Activated CD8-positive, alpha-beta memory T cell treated with anti-CD3 and anti-CD28 coated beads, Interleukin-2, amount 50 U/mL, for 48 hours (primary cell): Measurements from ENCODE around the gene NPEPL1.

Experiments
- DNase-seq: peaks from one replicate; pipeline ENCODE4 v3.0.0-alpha.2; 2020

The NPEPL1 gene, protein sequence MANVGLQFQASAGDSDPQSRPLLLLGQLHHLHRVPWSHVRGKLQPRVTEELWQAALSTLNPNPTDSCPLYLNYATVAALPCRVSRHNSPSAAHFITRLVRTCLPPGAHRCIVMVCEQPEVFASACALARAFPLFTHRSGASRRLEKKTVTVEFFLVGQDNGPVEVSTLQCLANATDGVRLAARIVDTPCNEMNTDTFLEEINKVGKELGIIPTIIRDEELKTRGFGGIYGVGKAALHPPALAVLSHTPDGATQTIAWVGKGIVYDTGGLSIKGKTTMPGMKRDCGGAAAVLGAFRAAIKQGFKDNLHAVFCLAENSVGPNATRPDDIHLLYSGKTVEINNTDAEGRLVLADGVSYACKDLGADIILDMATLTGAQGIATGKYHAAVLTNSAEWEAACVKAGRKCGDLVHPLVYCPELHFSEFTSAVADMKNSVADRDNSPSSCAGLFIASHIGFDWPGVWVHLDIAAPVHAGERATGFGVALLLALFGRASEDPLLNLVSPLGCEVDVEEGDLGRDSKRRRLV

DNA sequence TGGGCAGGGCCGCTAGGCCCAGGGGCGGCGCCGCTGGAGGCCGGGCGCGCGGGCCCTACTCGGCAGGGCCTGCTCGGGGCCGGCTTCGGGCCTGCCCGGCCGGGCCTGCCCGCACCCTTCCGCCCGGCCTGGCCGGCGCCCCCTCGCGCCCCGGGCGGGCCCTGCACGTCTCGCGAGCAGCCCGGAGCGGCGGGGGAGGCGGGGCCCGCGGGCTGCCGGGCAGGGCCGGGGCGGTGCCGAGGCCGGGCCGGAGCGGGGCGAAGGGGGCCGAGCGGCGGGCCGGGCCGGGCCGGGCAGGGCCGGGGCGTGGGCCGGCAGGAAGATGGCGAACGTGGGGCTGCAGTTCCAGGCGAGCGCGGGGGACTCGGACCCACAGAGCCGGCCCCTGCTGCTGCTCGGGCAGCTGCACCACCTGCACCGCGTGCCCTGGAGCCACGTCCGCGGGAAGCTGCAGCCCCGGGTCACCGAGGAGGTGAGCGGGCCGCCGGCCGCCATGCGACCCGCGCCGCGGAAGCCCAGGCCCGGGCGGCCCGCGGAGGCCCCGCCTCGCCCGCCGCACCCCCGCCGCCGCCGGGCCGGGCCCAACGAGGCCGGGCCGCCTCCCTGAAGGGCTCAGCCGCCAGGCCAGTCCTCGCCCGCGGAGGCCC is at the start of gene NPEPL1:
Gene NPEPL1, plus strand, starts transcription at position 222 of the 647 bp plus-strand sequence. Its CDS starts 101 bp downstream, at position 323.
- DNase-seq: peak; percentile 80

DNA sequence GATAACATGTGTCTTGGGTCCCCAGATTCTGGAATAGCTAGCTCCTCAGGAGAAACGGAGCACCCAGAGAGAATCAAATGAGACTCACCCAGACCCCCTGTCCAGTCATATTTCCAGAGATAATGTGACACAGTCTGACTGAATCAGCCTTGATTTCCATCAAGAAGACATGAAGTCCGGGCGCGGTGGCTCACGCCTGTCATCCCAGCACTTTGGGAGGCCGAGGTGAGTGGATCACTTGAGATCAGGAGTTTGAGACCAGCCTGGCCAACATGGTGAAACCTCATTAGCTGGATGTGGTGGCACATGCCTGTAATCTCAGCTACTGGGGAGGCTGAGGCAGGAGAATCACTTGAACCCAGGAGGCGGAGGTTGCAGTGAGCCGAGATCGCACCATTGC is 49.7 kb upstream of the NPEPL1 start:
- peak; percentile 32 for DNase-seq

- peak; percentile 10 for DNase-seq
These were observed 47.1 kb upstream of the NPEPL1 start for GRCh38 chr20:58645412-58645968.

GRCh38 chr20:58646257-58646656 is 46.3 kb upstream of the NPEPL1 start:
- DNase-seq: peak; percentile 12

GRCh38 chr20:58646703-58647102 is 45.9 kb upstream of the NPEPL1 start:
- peak; percentile 23 for DNase-seq

DNA sequence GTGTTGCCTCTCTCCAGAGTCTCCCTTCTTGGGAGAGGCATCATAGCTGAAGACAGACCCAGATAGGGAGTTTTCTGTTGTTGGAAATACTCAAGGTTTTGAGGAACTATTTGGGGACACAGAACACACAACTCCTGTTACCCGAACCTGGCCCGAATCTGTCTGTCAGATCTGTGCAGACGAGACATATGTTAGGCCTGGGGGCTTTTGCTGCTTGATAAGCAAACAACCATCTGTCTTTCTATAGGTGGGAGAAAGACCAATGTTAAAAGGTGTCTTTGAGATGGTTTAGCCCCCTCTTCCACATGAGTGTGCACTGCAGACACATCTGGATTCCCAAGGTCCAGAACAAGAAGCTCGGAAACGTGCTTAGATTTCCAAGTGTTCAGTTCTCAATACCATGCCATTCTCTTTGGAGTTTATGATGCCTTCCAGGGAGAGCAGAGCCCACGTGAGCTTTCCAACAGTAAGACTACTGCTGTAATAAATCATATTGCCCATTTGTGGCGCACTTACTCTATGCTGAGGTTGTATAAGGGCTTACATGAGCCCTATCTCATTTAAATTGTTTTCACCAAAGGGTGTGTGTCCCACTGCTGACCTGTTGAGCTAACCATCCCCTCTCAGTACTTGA is 45.3 kb upstream of the NPEPL1 start:
- DNase-seq: peak; percentile 42

DNA sequence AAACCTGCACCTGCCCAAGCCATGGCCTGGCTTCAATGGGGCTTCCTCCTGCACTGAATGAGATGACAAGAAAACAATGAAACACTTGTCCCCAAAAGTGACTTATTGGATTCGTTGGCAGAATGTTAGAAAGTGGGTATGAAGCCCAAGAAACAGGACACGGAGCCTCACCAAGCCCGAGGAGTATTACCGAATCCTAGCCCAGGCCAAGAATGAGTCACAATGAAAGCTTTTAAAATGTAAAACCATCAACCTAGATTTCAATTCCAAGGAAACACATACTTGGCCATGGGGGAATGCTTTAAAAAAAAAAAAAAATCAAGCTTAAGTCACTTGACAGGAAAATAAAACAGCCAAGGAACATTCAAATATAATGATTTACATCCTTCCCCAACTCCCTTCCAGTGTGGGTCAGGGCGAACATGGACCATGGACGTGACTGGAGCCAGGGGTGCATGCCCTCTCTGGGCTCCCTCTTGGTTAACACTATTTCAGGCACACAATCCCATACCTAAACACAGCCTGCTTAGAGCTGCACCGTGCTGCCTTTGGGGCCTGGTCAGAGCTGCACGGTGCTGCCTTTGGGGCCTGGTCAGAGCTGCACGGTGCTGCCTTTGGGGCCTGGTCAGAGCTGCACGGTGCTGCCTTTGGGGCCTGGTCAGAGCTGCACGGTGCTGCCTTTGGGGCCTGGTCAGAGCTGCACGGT is 44.7 kb upstream of the NPEPL1 start:
- peak; percentile 29 for DNase-seq

- DNase-seq: peak; percentile 7
These were observed 44.1 kb upstream of the NPEPL1 start for GRCh38 chr20:58648502-58648825.

DNA sequence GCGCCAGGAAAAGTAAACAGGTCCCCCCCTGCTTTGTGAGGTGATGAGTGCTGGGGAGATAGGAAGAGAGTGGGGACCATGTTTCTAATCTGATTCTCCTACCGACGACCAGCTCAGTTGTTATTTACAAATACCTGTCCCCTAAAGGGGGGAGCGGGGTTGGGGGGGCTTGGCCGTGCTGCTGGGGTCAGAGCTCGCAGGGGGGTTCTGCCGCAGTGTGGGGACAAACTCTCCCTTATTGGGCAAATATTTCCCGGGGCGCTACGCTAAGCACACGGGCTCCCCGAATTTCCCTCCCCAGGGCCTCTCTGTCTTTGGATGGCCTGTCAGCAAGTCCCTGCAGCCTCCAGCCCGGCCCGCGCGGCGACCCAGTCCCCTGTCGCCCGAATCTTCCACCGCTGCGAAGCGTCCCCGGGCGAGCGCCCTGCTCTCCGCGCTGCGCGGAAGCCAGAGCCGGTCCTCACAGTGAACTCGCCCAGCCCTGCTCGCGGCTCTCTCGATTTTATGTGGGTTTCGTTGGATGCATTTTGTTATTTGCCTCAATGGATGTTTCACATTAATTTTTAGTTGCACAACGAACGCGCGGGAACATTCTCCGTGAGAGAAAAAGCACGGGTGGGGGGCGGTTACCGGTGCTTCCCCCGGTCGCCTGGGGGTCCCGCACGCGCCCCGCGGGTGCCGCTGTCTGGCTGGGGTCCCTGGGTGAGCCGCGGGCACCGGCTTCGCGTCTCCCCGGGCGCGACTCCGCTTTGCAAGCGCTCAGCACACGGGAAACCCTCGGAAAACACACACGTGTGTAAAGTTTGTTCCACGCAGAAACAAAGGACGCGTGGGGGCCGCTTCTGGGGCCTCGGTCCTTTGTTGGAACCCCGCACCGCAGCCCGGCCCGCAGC is 43.1 kb upstream of the NPEPL1 start:
- DNase-seq: peak; percentile 79

DNA sequence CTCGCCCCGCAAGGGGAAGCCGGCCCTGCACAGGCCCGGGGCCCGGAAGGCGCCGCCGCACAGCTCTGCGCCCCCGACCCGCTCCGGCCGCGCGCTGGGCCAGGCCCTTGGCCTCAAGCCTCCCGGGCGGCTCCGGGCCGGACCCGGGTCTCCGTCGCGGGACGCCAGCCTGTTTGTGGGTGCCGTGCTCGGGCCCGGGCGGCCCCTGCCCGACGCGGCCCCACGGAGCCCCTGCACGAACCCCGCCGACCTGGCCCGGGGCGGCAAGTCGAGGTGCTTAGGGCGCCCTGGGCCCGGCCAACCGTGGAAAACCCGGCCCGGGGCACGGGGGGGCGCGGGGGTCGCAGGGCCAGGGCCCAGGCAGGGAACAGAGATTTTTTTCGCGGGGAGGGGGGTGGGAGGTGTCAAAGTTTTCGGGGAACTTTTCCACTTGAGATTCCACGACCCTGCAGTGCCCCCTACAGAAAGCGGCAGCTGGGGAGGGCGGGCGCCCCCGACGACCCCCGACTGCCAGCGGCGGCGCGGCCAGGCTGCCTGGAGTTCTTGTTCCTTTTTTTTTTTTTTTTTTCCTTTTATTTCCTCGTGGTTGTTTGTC is 42.3 kb upstream of the NPEPL1 start:
- DNase-seq: peak; percentile 77

DNA sequence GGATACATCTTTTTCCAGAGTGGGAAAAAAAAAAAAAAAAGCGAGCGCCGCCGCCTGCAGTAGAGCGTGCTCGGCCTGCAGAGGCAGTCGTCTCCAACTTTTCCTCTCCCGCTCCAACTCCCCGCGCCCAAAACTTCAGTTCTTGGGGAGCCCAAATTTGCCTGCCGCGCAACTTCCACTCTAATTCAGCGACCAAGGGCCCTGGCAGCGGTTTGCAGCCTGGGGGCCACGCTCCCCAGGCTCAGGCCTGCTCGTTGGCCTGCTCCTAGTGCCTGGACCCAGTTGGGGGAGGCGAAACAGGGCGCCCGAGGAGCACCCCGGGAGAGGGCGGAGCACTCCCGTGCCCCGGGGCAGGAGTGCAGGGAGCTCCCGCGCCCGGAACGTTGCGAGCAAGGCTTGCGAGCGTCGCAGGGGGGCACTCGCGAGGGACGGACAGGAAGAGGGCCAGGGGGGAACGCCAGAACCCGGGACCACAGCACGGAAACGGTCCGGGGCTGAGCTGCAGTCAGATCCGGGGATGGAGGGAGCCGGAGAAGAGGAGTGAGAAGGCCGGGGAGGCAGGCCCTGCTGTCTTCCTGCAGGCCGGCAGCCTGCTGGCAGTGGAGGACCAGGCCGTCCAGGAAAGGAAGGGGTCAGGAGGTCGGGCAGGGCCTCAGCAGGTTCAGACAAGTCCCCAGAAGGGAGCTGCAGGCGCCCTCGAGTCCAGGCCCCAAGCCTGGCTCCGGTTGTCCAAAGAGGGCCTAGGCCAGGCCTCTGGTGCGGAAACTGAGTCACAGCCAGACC is 41.6 kb upstream of the NPEPL1 start, which contains the start of gene STX16:
Gene STX16, plus strand, starts transcription at position 508 of the 783 bp plus-strand sequence. CDS start 724 bp downstream, outside the sequence.
- DNase-seq: peak; percentile 92

GRCh38 chr20:58651559-58651945 is 41.0 kb upstream of the NPEPL1 start:
- no peak for DNase-seq

DNA sequence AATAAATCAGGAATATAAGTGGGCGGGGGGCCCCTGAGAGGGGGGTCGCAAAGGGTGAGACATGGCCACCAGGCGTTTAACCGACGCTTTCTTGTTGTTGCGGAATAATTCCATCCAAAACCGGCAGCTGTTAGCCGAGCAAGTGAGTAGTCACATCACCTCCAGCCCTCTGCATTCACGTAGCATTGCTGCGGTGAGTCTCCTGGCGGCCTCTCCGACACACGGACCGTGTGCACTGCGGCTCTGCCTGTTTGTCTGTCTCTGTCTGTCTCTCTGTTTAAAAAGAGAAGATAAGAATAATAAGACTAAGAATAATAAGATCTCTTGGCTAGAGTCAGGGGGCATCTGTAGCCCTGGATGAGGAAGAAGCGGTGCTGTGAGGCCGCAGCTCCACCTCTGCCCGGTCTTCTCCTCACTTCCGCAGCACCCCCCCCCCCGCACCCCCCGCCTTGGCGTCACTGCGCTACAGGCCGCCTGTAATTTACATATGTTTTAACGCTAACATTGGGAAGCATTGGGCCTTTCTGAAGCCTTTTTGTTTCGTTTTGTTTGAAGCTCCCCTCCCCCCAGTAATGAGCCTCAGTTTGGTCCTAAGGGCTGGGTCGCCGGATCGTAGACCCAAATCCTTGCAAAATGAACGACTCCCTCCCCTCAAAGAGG is 40.5 kb upstream of the NPEPL1 start:
- peak; percentile 74 for DNase-seq

GRCh38 chr20:58652606-58653294 is 39.9 kb upstream of the NPEPL1 start:
- no peak for DNase-seq

DNA sequence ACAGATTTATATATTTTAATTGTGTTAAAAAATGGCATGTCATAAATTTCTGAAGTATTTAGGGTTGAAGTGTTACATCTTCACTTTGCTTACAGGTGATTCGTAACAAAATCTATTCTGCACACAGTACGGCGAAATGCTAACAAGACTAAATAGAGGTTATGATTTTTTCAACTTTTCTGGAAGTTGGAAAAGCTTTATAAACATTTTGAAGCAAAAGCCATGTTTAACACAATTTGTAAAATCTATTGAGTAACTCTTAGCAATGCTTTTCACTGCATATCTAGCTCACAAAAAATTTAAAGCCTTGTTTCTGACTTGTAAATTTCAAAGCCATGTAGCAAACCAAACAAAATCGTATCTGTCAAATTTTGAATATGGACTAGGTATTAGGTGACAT is 38.3 kb upstream of the NPEPL1 start:
- DNase-seq: no peak

GRCh38 chr20:58655328-58656107 is 37.1 kb upstream of the NPEPL1 start:
- no peak for DNase-seq

DNA sequence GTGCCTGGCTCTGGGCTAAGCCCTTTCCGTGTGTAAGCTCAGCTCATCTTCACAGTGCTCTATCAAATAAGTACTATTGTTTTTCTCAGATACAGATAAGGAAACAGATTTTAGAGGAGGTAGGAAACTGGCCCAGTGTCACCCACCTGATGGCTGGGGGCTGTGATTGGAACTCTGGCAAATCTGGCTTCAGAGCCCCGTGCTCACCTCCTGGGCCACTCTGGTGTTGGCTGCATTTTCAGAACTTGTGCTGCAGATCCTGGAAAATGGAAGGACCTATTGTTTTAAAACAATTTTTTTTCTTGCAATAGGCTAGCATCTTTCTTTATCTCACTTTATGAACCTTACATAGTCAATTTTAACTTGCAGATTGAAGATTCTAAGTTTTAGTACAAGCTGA is 35.8 kb upstream of the NPEPL1 start:
- no peak for DNase-seq

GRCh38 chr20:58657262-58657661 is 35.3 kb upstream of the NPEPL1 start:
- DNase-seq: no peak
